ENCODE results near the gene UNC13B.

UNC13B gene

DNA sequence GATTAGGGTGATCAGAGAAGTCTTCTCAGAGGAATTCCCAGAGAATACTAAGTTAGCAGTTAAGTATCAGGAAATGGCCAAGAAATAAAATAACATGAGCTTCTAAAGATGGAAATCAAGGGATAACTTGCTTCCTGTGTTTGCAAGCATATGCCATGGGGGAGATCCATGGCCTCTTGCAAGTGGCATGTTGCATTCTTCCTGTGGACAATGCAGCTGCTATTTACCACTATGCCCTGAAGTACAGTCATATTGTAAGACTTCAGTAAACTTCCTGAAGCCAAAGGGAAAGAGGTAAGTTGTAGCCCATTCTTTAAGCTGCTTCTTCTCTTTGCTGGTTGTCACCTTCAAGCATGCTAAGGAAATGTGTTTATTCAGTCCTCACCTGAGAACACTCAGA, 173.4 kb downstream of the UNC13B start:
- no peak for DNase-seq (ENCODE audit: low spot score)

- no peak for DNase-seq (ENCODE audit: low spot score)
These were observed 176.3 kb downstream of the UNC13B start for GRCh38 chr9:35338086-35338485.

- no peak for DNase-seq (ENCODE audit: low spot score)
These were observed 176.9 kb downstream of the UNC13B start for GRCh38 chr9:35338561-35339274.

- DNase-seq (ENCODE audit: low spot score), result no peak
These were observed 178.2 kb downstream of the UNC13B start for GRCh38 chr9:35340046-35340445.

DNA sequence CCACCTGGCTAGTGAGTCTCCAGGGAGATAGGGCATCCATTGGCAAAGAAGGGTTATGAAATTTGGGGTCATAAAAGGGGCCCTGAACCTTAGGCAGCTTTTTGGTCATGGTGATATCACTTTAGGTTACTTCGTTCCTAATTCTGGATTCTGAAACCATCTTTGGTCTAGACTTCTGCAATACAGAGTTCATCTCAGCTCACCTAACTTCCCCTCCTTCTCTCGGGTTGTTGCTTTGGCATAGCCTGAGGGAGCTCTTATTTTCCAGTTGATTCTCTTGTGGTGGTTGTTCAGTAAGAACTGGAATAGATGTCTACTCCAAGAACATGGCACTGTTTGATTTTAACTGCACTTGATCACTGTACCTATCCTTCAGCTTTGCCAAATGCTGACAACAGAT, 179.2 kb downstream of the UNC13B start:
- DNase-seq (ENCODE audit: low spot score), result no peak

GRCh38 chr9:35341585-35341984, 179.8 kb downstream of the UNC13B start:
- no peak for DNase-seq (ENCODE audit: low spot score)

GRCh38 chr9:35342221-35342958, 180.6 kb downstream of the UNC13B start:
- no peak for DNase-seq (ENCODE audit: low spot score)

GRCh38 chr9:35348109-35348508, 186.3 kb downstream of the UNC13B start:
- DNase-seq (ENCODE audit: low spot score), result no peak

- no peak for DNase-seq (ENCODE audit: low spot score)
These were observed 187.6 kb downstream of the UNC13B start for GRCh38 chr9:35349287-35349990.

GRCh38 chr9:35350212-35350611, 188.4 kb downstream of the UNC13B start:
- DNase-seq (ENCODE audit: low spot score), result no peak

DNA sequence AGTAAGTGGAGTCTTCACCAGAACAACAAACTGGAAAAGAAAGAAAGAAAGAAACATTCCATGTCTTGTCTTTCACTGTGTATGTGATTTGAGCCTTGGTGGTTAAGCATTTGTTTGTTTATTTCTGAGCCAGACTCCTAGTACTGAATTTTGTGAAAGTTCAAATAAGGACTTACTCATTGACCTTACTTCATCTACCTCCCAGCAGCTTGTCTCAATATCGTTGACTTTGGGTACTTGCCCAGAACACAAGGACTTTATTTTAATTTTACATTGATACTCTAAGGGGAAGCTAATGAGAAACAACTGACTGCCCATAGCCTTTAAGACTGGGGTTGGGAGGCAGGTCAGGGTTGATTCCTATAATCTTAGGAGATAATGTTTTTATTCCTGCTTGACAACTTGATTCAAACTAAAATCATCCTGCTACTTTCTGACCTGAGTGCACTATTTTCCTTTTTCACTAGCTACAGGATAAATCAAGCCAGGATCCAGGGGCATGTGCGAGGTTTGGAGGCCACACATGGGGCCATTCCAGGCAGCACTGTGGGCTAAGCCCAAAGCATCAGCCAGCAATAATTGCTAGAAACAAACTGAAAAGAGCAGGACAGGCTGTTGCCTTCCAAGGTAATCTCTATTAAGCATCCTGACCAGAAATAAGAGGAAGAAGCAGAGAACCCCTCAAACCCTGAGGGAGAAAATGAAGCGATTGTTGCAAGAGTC, 189.2 kb downstream of the UNC13B start:
- DNase-seq (ENCODE audit: low spot score), result no peak

DNA sequence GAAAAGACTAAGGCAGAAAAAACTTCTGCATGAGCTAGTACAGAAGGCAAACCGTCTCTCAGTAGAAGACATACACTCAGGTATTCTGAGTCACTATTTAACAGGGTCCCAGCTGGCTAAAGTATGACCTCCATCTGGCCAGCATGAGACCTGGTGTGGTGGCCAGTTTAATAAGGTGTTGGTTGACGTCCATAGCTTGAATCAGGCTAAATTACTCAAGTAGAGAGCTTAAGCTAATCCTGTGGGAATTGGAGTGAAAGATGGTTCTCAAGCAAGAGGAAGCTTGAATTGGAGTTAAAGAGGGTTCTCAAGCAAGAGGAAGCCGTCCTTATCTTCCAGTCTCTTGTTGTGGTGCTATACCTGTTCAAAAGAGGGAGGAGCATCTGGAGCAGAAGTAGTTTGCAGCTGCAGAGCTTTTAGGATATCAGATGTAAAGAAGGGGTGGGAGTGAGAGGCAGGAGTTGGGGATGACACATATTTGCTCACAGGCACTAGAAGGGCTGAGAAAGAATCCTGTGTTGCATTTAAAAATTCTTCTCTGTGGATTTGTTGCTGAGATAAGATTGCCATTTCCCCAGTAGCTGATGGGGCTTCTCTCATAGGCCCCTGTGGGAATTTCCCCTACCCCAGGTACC, 192.0 kb downstream of the UNC13B start:
- DNase-seq (ENCODE audit: low spot score), result no peak

- no peak for DNase-seq (ENCODE audit: low spot score)
These were observed 194.1 kb downstream of the UNC13B start for GRCh38 chr9:35355939-35356338.

DNA sequence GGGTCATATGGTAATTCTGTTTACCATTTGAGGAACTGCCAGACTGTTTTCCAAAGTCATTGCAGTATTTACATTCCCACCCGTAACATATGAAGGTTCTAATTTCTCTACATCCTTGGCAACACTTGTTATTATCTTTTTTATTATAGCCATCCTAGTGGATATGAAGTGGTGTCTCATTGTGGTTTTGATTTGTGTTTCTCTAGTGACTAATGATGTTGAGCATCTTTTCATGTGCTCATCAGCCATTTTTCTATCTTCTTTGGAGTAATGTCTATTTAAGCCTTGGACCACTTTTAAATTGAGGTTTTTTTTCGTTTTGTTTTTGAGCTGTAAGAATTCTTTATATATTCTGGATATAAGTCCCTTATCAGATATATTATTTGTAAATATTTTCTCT, 195.3 kb downstream of the UNC13B start:
- no peak for DNase-seq (ENCODE audit: low spot score)

DNA sequence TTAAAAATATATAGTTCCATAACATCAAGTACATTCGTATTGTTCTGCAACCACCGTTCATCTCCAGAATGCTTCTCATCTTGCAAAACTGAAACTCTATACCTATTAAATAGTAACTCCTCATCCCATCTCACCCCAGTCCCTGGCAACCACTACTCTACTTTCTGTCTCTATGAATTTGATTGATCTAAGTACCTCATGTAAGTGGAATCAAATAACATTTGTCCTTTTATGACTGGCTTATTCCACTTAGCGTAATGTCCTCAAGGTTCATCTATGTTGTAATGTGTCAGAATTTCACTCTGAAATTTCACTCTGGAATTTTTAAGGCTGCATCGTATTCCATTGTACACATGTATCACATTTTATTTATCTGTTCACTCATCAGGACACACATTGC, 196.0 kb downstream of the UNC13B start:
- DNase-seq (ENCODE audit: low spot score), result no peak

GRCh38 chr9:35364817-35365585, 203.2 kb downstream of the UNC13B start:
- DNase-seq (ENCODE audit: low spot score), result no peak

GRCh38 chr9:35366627-35367026, 204.8 kb downstream of the UNC13B start:
- DNase-seq (ENCODE audit: low spot score), result no peak

GRCh38 chr9:35367451-35367850, 205.6 kb downstream of the UNC13B start:
- no peak for DNase-seq (ENCODE audit: low spot score)

- no peak for DNase-seq (ENCODE audit: low spot score)
These were observed 208.4 kb downstream of the UNC13B start for GRCh38 chr9:35370241-35370640.

- DNase-seq (ENCODE audit: low spot score), result no peak
These were observed 212.6 kb downstream of the UNC13B start for GRCh38 chr9:35374436-35374835.

DNA sequence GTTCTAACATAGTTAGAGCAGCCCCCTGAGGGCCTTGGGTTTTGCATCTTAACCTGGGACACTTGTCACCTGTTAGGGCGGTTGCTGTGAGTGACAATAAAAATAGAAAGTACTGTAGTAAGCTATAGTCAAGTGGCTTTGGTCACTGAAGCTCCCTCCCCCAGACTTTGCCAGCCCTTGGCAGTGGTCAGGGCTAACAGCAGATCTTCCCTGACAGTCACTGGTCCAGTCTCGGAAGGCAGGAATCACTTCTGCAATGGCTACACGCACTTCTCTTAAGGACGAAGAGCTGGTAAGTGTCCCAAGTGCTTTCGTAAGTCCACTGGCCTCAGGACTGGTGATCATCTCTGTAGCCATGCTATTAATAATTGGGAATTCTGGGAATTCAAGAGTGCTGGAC, 213.1 kb downstream of the UNC13B start:
- no peak for DNase-seq (ENCODE audit: low spot score)
